HG03039 (cell line): ENCODE measurements around the gene C5orf15.

Source experiments
- ATAC-seq: cut with Tn5 transposase; IDR thresholded peaks from one replicate; pipeline ENCODE4 v1.9.1; 2021; ENCODE audit warnings: mild to moderate bottlenecking, moderate library complexity; ENCODE audit not compliant: unreplicated experiment

The C5orf15 gene

DNA sequence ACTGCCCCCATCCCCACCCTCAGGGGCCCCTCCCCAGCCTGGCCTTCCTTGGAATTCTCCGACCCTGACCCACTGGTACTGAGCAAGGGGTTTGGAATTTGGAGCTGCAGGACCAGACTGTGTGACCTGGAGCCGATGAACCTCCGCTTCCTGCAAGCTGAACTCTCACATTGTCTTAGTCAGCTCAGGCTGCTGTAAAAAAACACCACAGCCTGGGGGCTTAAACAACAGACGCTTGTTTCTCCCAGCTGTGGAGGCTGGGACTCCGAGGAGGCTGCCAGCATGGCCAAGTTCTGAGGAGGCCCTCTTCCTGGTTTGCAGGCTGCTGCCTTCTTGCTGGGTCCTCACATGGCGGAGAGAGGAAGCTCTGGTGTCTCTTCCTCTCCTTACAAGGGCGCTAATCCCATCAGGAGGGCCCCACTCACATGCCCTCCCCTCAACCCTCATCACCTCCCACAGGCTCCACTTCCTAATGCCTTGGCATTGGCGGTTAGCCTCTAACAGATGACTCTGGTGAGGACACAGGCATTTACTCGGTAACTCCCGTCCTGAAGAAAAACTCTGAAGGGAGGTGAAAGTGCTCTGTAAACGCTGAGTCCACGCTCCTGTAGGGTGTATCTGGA lies 42.4 kb downstream of the C5orf15 start:
- ATAC-seq, result no peak

DNA sequence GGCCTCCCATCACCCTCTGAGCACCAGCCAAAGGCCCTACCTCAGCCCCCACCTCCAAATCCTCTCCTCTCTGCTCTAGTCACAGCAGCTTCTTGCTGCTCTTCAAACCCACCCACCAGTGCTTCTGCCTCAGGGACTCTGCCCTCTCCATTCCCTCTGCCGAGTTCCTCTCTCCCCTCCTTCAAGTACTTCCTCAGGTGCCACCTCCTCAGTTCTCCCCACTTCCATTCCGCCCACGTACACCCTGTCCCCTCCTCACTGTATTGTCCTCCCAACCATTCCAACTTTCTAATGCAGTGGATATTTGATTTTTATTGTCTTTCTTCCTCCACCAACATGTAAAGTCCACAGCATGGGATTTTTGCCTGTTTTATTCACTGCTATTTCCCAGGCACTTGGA lies 43.2 kb downstream of the C5orf15 start:
- no peak for ATAC-seq

DNA sequence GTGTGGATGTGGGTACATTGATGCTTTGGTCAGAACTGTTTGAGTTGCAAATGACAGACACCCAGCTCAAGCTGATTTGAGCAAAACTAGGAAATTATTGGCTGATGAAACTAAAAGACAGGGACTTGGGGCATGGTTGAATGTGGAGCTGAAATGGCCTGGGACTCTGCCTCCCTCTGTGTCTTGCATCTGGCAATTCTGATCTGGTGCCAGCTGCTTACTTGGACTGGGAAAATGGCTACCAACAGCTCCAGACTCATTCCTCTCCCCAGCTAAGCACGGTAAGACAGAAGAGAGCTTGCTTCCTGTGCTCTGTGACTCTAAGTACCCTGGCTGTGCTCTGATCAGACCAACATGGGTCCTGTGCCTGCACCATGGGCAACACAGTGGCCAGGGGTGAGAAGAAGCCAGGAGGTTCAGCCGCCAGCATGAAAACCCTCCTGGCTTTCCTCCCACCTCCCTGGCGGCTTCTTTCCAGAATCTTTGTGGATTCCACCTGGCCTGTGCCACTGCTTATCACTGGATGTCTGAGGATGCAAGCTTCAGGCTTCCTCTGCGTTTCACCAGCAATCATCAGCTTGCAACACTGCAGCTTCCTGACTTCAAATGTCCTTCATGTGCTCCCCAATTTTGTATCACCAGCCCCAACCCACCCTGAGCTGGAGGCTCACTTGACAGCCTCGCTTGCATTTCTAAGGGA lies 44.1 kb downstream of the C5orf15 start:
- no peak for ATAC-seq

DNA sequence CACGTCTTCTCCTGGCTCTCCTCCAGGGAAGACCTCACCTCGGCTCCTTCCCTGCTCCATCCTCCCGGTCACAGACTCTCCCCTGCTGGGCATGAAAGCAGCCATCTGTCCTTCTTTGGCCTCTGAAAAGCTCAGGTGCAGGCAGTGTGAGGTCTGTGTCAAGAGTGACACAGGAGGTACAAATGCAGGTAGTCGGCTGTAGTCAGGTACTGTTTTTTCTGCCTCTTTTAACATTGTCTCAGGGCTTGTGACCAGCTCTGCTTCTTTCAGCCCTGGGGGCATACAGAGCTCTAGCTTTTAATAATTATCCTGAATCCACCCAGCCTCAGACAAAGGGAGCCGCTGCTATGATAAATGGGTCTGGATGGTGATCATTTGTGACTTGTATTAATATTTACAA lies 46.4 kb downstream of the C5orf15 start:
- no peak for ATAC-seq

DNA sequence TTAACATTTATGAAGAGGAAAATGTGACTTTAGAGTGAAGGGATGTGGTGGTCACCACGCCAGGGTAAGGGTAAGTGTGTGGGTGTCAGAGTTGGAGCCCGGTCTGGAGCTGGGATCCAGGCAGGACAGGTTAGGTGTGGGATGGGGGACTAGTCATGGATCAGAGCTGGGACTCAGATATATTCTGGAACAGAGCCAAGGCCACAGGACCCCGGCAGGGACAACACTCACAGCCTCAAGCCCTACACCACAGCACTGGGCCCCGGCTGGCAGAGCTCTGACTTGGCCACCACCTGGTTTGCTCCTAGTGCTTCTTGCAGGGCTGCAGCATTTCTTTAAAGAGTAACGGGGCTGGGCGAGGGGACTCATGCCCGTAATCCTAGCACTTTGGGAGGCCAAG lies 47.4 kb downstream of the C5orf15 start:
- ATAC-seq, result no peak

DNA sequence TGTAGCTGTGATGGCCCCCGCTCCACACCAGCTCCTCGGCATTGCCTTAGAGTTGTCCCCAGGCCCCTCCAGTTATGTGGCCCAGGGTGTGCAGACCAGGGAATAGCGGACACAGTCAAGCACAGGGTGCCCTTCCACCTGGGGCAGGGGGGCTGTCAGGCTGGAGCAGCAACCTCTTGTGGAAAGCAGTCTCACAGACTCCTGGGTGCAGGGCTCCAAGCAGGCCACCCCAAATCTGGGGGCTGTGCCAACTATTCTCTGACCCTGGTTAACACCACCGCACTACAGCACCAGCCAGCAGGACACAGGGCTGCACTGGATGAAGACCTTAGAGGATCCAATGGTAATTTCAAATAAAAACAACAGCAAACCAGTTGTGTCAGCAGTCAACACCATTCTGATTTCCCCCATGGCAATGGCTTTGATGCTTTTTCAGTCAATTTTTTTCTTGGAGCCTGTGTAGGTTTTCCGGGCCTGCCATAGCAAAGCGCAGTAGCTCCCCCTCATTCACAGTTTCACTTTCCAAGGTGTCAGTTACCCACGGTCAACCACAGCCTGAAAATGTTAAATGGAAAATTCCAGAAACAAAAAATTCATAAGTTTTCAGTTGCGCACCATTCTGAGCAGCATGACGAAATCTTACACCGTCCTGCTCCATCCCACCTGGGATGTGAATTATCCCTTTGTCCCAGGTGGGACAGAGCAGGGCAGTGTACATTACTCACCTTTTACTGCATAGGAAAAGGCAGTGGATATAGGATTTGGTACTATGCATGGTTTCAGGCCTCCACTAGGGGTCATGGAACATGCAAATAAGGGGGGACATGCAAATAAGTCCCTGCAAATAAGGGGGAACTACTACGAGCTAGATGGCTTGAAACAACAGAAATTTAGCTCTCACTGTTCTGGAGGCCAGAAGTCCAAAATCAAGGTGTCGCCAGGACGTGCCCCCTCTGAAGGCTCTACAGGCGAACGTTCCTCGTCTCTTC lies 49.0 kb downstream of the C5orf15 start:
- no peak for ATAC-seq

DNA sequence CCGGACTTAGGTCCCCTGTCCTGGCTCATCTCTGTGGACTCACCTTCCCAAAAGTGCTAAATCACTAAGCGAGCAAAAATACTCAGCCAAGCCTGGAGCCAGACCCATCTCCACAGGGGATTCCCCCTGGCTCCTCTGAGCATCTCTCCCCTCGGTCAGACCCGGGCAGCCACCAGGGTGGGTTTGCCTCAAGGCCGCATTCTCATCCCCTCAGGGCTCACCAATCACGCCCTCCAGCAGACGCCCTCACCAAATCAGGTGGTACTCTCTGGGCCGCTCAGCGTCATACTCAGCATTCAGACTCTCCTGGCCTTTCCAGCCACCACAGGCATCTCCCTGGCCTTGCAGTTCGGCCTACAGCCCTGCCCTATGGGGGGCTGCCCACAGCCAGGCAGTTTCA lies 49.7 kb downstream of the C5orf15 start:
- ATAC-seq, result no peak

DNA sequence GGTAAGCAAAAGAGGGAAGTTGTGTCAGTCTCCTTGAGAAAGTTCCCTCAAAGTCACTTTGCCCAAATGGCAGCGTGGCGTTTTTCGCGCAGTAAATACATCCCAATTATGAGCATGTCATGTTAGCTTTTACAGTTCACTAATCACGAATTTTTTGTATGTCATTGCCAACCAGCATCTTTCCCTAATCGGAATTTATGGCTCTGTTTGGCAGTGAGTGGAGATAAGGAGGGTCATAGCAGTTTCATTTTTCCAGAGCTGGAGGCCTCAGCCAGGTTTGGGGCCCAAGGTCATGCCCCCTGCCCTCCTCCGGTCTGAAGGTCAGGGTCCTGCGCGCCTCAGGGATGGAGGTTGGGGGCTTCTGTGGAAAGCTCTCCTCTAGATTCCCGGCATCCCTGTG lies 50.1 kb downstream of the C5orf15 start:
- no peak for ATAC-seq

DNA sequence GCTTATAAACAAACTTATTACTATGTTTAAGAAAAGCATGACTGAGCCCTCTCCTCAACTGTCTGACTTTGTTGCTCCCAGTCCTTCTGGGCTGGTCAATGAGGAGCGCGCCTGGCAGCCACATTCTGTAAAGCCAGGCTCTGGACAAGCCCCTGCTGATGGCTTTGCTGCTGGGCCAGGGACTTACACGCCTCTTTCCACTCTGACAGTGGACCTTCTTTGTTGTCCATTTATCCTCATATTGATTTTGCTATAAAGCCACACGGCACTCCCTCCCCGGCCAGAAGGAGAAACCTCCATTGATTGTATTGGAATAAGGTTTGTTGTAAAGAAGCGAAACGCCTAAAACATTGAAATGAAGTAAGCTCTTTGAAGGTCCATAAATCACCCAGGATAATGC lies 50.6 kb downstream of the C5orf15 start:
- ATAC-seq, result no peak

DNA sequence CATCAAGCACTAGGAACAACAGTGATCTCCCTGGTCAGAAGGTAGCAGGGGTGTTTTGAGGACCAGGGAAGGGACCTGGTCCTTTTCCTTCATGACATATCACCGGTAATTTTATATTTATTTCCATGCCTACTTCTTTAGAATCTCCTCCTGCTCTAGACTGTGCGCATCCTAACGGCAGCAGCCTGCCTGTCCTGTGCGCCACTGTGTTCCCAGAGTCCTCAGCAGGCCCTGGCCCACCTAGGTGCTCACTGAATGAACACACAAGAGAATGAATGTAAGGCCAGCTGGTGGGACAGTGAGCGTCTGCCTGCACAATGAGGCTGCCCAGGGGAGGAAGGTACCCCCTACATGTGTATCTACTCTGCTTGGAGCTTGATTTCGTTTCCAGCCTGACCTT lies 51.5 kb downstream of the C5orf15 start:
- ATAC-seq, result no peak

DNA sequence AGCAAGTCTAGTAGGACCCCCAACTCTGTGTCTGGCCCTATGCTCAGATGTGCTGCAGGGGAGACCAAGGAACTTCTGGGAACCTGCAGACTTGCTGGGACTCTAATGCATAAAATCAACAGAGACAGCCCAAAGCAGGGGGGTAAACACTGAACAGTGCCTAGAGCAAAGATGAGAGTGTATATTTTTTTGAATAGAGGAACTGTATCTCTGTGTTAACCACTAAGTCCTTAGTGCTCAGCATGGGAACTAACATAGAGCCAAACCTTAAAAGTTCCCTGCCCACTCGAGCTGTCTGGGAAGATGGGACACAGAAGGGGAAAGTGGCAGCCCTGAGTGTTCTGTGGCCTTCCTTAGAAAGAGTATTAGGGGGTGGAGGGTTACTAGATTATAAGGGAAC lies 51.9 kb downstream of the C5orf15 start:
- no peak for ATAC-seq

DNA sequence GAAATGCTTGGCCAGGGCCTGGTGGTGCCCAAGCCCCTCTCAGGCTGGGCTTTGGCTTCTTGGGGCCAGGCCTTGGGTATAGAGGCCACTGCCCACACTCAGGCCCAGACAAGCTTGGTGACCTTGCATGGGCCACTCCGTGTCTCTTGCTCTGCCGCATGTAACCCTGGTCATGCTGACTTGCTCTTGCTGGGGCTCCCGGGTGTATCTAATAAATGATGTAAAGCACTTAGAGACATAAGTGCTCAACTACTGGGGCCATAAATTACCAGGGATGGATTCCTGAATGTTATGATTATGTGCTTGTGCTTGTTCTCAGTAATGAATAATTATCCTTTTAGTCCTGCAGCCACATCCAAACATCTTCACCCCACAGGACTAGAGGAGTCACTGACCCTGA lies 54.0 kb downstream of the C5orf15 start:
- no peak for ATAC-seq

DNA sequence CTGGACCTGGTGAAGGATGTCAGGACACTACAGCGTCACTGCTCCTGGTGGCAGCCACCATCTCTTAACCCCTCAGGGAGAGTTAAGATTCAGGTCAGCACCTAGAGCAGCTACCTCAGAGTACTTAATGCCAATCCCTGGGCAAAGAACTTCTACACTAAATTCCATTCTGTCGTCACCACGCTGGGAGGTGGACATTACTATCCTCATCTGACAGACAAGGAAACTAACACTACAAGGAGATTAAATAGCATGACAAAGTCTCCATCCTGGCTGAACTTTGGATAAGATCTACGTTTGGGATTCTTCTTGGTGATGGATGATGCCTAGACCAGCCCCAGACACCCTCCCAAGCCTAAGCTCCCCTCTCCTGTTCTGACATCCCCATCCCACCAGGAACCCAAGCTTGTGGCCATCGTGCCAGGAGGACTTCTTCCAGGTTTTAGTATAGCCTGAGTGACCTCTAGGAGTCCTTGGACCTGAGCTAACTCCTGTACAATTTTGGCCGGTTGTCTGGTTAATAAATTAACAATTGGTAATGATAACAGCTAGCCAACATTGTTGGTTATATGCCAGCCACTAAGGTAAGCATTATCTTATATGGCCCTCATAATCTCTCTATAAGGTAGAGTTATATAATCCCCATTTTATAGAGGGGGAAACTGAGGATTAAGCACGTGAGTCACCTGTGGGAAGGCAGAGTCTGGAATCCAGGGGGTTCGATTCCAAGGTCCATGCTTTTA lies 54.8 kb downstream of the C5orf15 start:
- ATAC-seq, result no peak

DNA sequence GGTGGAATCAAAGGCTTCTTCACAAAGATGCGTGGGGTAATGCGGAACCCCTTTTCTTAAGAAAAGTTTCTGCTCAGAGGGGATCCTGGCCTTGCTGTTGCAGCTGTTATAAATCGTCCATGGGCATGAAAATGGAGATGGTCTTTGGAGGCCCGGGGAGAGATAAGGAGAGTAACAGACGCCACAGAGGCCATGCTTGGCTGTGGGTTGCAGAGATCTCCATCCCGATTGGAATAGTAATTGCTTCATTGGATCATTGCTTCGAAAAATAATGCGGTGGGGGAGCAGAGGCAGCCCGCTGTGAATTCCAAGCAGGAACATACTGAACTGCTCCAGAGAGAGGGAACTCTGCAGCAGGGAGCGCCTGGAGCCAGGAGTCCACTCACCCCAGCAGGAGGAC lies 55.5 kb downstream of the C5orf15 start:
- ATAC-seq, result no peak

DNA sequence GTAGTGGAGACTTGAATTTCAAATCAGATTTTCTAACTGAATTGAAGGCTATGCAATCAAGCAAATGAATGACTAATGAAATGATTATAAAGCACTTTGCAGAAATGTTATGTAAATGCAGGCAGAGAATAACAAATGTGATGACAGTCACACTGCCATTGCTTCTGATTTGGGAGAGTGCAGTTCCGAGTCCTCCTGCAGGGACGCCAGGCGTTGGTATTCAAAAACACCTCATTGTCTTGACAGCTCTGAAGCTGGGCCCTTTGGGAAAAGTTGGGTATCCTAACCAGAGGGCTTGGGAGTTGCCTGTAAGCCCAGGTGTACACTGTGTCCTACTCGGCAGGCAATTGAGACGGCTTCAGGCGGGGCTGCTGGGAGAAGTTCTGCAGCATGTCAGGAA lies 57.9 kb downstream of the C5orf15 start:
- ATAC-seq, result no peak

DNA sequence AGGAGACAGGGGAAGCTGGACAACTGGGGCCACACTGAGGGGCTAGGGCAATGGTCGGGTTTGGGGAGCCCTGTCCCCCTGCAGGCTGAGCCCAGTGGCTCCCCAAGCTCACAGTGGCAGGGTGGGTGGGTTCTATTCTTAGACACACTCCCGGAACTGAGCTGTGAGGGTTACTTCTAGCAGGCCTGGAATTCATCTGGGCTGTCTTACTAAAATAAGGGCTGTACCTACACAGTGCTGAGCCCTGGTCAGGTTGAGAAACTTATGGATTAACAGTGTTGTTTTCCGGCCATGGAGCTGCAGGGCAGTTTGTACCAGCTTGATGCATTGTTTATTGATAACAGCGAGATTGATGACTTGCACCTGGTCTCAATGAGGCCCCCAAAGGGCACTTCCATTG lies 58.8 kb downstream of the C5orf15 start:
- no peak for ATAC-seq

DNA sequence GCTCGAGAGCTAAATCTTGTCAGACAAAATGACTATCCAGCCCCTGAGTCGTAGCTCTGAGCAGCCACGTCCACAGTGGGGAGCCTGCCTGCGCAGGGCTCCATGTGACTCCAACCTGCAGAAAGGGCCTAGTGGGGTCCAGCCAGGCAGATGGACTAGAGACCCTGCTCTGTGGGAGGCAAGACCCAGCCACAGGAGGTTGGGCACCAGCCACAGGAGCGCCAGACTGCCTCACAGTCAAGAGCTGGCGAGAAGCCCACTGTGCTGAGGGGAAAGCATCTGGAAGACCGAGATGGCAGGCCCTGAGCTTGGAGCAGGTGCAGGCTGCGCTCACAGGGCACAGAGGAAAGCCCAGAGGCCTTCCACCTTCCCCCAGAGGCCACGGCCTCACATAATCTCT lies 61.4 kb downstream of the C5orf15 start:
- ATAC-seq, result no peak

DNA sequence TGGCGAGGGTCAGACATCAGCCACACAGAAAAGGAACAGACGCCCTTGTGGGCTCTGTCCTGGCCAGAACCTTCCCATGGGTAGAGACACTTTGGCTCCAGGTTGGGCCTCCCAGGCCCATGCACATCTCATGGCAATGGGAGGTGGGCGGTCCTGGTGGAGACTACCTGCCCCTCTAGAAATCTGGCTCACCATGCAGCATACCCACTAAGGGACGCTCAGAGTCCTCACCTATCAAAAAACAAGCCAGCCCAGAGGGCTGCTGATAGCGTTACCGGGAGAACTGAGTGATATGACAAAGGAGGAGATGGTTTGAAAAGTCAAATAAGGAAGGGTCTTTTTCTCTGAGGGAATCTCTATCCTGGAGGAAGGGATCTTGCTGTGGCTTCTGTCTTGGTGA lies 62.1 kb downstream of the C5orf15 start:
- no peak for ATAC-seq
